ENCODE data around the gene GLYAT.

DNA sequence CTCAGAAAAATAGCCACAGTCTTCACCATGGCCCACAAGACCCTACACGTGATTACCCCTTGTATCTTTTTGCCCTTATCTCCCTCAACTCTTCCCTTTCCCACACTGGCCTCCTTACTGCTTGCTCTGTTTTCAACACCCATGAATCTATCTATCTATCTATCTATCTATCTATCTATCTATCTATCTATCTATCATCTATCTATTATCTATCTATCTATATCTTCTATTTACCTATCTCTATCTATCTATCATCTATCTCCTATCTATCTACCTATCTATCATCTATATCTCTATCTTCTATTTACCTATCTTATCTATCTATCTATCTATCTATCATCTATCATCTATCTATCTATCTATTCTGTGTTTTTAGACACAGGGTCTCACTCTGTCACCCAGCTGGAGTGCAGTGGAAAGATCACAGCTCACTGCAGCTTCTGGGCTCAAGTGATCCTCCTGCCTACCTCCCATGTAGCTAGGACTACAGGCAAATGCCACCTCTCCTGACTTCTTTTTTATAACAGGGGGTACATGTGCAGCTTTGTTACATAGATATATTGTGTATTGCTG is 55.1 kb downstream of the GLYAT start:
- TF ChIP-seq, protein P1, sequence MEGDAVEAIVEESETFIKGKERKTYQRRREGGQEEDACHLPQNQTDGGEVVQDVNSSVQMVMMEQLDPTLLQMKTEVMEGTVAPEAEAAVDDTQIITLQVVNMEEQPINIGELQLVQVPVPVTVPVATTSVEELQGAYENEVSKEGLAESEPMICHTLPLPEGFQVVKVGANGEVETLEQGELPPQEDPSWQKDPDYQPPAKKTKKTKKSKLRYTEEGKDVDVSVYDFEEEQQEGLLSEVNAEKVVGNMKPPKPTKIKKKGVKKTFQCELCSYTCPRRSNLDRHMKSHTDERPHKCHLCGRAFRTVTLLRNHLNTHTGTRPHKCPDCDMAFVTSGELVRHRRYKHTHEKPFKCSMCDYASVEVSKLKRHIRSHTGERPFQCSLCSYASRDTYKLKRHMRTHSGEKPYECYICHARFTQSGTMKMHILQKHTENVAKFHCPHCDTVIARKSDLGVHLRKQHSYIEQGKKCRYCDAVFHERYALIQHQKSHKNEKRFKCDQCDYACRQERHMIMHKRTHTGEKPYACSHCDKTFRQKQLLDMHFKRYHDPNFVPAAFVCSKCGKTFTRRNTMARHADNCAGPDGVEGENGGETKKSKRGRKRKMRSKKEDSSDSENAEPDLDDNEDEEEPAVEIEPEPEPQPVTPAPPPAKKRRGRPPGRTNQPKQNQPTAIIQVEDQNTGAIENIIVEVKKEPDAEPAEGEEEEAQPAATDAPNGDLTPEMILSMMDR (conservative IDR thresholded peaks at IDR 0.05 in 1 of 2, IDR thresholded peaks at IDR 0.05 in 1 of 2; ENCODE audit: extremely low read depth in 1 of 2, insufficient read depth in 1 of 2, low read depth in 1 of 2, low read length in 2 of 2): no peak
- TF ChIP-seq EZH2 (IDR thresholded peaks at IDR 0.05; ENCODE audit: borderline replicate concordance, low read length): no peak
